ENCODE measurements around the gene MCF2L2. TPM values are rescaled to one million over a fixed set of nuclear protein-coding genes. Genes with fewer than 3 reads are reported as not detected.

Gene MCF2L2
- total RNA-seq, 1 donor from 2014 or later: 2.6 TPM

- intact Hi-C loops (cut with DNase I): no loop called here
- DNase-seq (ENCODE audit: low spot score): no peak
Measured at GRCh38 chr3:183342824-183343223, 85.6 kb downstream of the MCF2L2 start.

GRCh38 chr3:183341545-183342288 is 86.7 kb downstream of the MCF2L2 start:
- no peak for ATAC-seq
- intact Hi-C loops (cut with DNase I): no loop called here
- no peak for DNase-seq (ENCODE audit: low spot score)

More at GRCh38 chr3:183342824-183343223, 85.6 kb downstream of the MCF2L2 start:
- ATAC-seq: no peak

- intact Hi-C loops (cut with DNase I): no loop called here
- ATAC-seq: no peak
- no peak for DNase-seq (ENCODE audit: low spot score)
Measured at GRCh38 chr3:183340222-183340621, 88.2 kb downstream of the MCF2L2 start.

GRCh38 chr3:183339461-183340086 is 88.8 kb downstream of the MCF2L2 start:
- ATAC-seq (no peak), DNase-seq (ENCODE audit: low spot score) (no peak)
- intact Hi-C loops (cut with DNase I): no loop called here

GRCh38 chr3:183338520-183338919 is 89.9 kb downstream of the MCF2L2 start:
- intact Hi-C loops (cut with DNase I): no loop called here
- ATAC-seq: no peak
- no peak for DNase-seq (ENCODE audit: low spot score)

- DNase-seq (ENCODE audit: low spot score): no peak
- intact Hi-C loops (cut with DNase I): no loop called here
- ATAC-seq: no peak
Measured at GRCh38 chr3:183332487-183332886, 95.9 kb downstream of the MCF2L2 start.

GRCh38 chr3:183331498-183331897 is 96.9 kb downstream of the MCF2L2 start:
- intact Hi-C loops (cut with DNase I): no loop called here
- ATAC-seq: no peak
- DNase-seq (ENCODE audit: low spot score): no peak

GRCh38 chr3:183330881-183331280 is 97.5 kb downstream of the MCF2L2 start:
- intact Hi-C loops (cut with DNase I): no loop called here
- DNase-seq (ENCODE audit: low spot score) (no peak), ATAC-seq (no peak)

GRCh38 chr3:183329543-183329942 is 98.9 kb downstream of the MCF2L2 start:
- ATAC-seq: no peak
- intact Hi-C loops (cut with DNase I): no loop called here
- no peak for DNase-seq (ENCODE audit: low spot score)

GRCh38 chr3:183328823-183329222 is 99.6 kb downstream of the MCF2L2 start:
- DNase-seq (ENCODE audit: low spot score): no peak

GRCh38 chr3:183328164-183328563 is 100.3 kb downstream of the MCF2L2 start:
- DNase-seq (ENCODE audit: low spot score) (no peak), ATAC-seq (no peak)
- intact Hi-C loops (cut with DNase I): no loop called here

More at GRCh38 chr3:183328823-183329222, 99.6 kb downstream of the MCF2L2 start:
- intact Hi-C loops (cut with DNase I): no loop called here
- ATAC-seq: no peak

- no peak for ATAC-seq
- intact Hi-C loops (cut with DNase I): no loop called here
- DNase-seq (ENCODE audit: low spot score): no peak
Measured at GRCh38 chr3:183327343-183327742, 101.1 kb downstream of the MCF2L2 start.

GRCh38 chr3:183324083-183324482 is 104.3 kb downstream of the MCF2L2 start:
- no peak for ATAC-seq
- intact Hi-C loops (cut with DNase I): no loop called here
- DNase-seq (ENCODE audit: low spot score): no peak

GRCh38 chr3:183319371-183319770 is 109.0 kb downstream of the MCF2L2 start:
- DNase-seq (ENCODE audit: low spot score): no peak
- intact Hi-C loops (cut with DNase I): no loop called here
- no peak for ATAC-seq

GRCh38 chr3:183318877-183319276 is 109.5 kb downstream of the MCF2L2 start:
- DNase-seq (ENCODE audit: low spot score) (no peak), ATAC-seq (no peak)
- intact Hi-C loops (cut with DNase I): no loop called here

- intact Hi-C loops (cut with DNase I): no loop called here
- ATAC-seq (no peak), DNase-seq (ENCODE audit: low spot score) (no peak)
Measured at GRCh38 chr3:183317886-183318865, 110.2 kb downstream of the MCF2L2 start.

- no peak for ATAC-seq
- DNase-seq (ENCODE audit: low spot score): no peak
Measured at GRCh38 chr3:183317271-183317670, 111.1 kb downstream of the MCF2L2 start.

GRCh38 chr3:183315739-183316138 is 112.7 kb downstream of the MCF2L2 start:
- intact Hi-C loops (cut with DNase I): no loop called here
- DNase-seq (ENCODE audit: low spot score) (no peak), ATAC-seq (no peak)

More at GRCh38 chr3:183317271-183317670, 111.1 kb downstream of the MCF2L2 start:
- intact Hi-C loops (cut with DNase I): no loop called here

GRCh38 chr3:183313764-183314163 is 114.7 kb downstream of the MCF2L2 start:
- ATAC-seq (no peak), DNase-seq (ENCODE audit: low spot score) (no peak)
- intact Hi-C loops (cut with DNase I): no loop called here
